SKM-1 treated with dmso at 0.1 percent for 144 hours (cell line): ENCODE data around the gene SLC19A2.
"Not testable (repeated sequence)": the region's sequence is repeated elsewhere in the genome, so short reads cannot be mapped to it uniquely, and the experiment has no call there.

Source experiments
- DNase-seq: peaks from one replicate; lab custom pipeline; 2025; ENCODE audit not compliant: unreplicated experiment; lab: John Stamatoyannopoulos, UW

Gene SLC19A2, protein sequence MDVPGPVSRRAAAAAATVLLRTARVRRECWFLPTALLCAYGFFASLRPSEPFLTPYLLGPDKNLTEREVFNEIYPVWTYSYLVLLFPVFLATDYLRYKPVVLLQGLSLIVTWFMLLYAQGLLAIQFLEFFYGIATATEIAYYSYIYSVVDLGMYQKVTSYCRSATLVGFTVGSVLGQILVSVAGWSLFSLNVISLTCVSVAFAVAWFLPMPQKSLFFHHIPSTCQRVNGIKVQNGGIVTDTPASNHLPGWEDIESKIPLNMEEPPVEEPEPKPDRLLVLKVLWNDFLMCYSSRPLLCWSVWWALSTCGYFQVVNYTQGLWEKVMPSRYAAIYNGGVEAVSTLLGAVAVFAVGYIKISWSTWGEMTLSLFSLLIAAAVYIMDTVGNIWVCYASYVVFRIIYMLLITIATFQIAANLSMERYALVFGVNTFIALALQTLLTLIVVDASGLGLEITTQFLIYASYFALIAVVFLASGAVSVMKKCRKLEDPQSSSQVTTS

DNA sequence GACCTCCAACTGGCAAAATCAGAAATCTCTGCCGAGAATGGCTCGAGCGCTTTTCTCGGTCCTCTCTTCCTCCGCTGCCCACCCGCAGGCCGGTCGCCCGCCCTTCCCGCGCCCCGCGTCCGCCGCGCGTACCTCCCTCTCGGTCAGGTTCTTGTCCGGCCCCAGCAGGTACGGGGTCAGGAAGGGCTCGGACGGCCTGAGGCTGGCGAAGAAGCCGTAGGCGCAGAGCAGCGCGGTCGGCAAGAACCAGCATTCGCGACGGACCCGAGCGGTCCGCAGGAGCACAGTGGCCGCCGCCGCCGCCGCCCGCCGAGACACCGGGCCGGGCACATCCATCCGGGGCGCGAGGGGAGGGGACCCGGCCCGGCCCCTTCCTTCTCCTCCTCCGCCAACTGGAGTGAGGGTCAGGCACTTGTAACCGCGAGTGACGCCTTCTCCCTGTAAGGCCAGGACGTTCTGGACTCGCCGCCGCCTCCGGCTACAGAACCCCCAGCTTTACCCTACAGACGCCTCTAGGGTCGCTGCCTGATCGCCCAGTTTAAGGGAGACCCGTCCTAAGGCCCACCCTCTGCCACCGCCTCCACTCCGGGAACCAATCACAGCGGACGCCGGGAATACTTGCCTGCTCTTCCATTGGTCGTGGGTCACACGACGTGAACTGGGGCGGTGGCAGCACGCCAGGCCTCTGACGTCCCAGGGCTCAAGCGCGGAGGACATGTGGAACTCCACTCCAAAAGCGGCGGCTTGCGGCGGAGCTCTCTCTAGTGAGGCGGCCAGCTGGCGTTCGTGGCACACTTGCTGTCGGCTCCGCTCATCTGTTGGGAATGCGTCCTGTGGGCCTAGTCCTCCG lies at the start of gene SLC19A2:
Gene SLC19A2 (minus strand): TSS at position 514 of the 850 bp plus-strand sequence. CDS start 178 bp downstream, at position 336.
- peak; percentile 100 for DNase-seq

DNA sequence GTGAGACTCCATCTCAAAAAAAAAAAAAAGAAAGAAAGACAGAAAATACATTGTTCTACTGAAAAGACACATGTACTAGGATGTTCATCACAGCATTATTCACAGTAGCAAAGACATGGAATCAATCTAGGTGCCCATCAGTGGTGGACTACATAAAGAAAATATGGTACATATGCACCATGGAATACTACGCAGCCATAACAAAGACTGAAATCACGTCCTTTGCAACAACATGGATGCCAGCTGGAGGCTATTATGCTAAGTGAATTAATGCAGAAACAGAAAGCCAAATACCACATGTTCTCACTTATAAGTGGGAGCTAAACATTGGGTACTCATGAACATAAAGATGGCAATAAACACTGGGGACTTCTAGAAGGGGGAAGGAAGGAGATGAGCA lies 48.9 kb upstream of the SLC19A2 start:
- DNase-seq, result no peak

DNA sequence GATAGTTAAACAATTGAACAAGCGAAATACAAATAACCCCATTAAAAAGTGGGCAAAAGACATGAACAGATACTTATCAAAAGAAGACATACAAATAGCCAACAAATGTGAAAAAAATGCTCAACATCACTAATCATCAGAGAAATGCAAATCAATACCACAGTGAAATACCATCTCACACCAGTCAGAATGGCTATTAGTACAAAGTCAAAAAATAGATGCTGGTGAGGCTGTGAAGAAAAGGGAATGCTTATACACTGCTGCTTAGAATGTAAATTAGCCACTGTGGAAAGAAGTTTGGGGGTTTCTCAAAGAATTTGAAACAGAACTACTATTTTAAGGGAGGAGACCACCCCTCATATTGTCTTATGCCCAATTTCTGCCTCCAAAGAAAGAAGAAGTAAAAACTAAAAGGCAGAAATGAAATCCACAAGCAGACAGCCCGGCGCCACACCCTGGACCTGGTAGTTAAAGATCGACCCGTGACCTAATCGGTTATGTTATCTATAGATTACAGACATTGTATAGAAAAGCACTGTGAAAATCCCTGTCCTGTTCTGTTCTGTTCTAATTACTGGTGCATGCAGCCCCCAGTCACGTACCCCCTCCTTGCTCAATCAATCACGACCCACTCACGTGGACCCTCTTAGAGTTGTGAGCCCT lies 47.9 kb upstream of the SLC19A2 start:
- DNase-seq, result not testable (repeated sequence)

DNA sequence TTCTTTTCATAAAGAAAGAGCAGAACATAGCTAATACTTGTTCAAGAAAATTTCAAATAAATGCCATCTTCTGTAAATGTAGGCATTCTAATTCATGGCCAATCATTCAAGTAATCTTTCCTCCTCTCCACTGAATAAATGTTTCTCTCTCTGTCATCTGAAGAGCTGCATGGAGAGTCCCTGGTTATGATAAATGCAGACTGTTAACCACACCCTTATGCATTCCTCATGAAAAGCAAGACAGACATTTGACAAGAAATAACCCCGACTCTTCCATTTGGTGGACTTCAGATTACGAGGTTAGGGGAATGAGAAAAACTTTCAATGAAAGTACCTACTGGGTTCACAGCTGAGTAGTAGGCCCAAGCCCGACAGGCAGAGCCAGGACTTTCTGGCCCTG lies 44.7 kb upstream of the SLC19A2 start:
- no peak for DNase-seq

DNA sequence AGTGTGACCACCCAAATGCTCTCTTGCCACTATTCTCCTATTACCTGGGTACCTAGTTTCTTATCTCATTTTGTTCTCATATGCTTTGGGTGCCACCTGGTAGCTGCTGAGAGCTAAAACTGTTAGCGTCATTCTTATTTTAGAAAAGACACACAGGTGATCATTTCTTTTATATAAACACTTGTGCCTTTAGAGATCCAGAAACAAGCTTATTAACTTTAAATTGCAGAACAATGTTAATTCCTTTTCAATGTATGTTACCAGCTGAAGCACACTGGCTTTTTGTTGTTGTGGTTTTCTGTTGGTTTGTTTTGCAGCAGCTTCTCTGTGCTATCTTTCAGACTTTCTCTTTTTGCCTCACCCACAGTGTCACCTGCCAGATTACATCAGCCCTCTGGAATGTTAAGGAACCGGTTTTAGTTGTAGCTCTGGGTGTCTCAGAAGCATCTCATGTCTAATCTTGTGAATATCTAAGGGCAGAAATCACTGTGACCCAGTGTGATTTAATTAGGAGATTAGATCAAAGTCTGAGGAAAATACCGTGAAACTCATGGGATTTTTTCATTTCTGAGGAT lies 43.4 kb upstream of the SLC19A2 start:
- DNase-seq, result no peak

DNA sequence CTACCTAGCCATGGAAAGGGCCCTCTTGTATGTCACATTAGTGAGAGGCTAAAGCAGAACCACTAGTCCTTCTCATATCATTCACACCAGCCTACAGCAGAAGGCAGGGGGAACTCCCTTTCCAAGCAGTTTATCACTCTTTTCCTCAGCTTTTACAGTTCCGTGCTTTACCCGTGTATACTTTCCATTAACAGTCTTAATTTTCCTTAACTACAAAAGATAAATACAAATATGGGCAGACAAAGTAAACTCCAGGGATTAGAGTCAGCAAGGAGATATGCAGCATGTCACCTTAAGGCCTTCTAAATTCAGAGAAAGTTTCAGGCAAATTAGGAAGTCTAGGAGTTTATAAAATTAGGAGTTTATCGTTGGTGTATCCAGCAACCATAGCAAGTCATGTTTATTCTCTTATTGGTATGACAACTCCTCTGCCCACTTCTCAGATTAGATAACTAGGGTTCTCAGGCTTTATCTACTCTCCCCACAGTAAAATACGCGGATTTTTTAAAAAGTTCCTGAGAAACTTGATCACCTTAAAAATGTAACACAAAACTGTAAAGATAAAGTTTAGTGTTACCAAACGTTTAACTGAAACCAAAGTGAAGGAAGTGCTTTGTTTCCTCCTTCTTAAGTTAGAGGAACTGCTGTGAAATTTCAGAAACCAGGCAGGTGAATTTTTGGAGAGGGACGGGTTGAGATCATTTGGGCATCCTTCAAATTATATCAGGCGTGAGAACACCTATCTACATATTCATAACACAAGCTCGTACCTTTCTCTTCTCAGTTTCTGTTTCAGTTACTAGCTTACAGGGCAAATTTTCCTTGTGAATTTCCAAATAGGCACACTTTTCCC lies 42.7 kb upstream of the SLC19A2 start:
- peak; percentile 47 for DNase-seq

DNA sequence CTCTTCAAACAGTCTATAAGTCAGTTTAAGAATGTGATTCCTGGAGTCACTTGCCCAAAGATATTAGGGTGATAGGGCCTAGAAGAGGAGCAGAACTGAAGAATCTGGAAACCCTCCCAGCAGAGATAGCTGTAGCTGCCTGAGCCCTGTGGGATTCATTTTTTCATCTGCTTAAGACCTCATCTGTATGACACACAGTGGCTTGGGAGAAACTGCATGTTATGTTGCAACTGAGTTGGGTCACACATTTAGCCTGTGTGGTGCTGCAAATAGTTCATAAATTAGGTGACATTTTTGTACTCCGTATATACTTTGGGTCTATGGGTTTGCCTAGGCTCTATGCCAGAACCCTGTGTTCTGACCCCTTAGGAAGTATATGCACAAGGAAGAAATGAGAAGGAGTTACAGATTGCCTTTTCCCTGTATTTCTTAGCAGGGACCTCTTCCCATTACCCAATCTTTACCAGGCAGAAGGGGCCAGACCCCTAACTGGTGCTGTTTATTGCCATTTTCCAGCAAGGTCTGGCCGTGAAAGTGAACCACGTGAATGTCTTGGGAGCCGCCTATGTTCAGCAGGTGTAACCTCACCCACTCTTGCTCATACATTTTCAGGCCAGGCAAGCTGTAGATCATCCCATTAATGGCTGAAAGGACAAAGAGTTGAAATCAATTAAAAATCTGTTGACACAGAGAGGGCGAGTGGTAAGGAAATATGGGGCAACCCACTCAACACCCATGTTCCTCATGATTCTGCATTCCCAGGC lies 41.9 kb upstream of the SLC19A2 start:
- DNase-seq, result peak; percentile 41

DNA sequence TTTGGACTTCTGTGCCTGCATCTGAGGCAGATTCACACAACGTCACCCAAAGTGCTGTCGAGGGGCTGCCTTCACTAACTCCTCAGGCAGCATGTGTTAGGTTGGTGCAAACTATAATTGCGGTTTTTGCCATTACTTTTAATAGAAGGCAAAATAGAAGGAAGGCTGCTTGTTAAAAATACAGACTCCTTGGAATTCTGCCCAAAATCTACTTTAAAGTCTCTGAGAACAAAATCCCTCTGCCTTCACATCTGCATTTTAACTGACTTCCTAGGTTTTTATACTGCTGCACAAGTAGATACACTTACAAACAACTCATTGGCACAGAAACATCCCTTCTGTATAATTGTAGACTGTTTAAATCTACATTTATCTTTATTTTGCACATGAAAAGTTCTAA lies 41.3 kb upstream of the SLC19A2 start:
- DNase-seq, result no peak

DNA sequence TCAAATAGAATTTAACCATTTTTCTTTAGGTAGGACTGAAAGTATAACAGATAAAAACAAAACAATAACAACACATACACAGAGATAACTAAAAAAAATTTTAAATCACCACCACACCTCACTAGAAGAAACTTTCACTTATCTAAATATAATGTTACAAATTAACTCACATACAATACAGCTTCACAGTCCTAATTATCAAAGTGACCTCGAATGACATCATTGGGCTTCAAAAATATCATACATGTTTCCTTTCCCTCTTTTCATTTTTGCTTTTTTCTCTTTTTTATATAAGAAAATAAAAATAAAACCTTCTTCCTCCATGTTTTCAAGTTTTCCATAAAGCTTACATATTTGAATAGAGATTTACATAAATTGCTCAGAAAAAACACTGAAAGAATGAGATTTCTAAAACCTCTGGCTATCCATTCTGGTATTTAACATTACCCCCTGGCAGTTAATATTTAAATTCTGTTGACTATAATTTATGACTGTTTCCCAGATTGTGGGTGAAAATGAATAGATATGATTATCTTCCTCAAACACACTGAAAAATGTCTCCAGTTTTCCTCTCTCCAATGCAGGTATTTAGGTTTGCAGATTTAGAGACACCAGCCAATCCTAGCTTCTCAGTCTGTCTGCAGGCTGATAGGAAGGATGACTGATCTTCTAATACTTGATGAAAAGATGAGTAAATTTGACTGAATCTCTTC lies 40.5 kb upstream of the SLC19A2 start:
- DNase-seq, result no peak

DNA sequence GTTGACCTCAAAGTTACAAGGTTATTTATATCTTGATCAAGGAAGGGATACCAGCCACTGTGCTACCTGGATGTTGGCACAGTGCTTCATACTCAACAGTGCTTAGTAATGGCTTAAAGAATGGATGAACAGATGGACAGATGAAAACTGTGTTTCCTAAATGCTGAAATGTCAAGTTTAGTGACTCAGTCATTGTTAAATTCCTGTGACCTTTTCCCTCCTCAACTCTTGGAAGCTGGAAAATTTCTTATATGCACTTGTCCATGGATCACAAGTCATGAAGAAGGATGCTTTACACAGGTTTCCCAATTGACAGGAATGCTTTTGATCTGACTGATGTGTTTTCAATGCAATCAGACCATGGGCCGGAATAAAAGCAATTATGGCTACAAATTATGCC lies 39.6 kb upstream of the SLC19A2 start:
- no peak for DNase-seq

DNA sequence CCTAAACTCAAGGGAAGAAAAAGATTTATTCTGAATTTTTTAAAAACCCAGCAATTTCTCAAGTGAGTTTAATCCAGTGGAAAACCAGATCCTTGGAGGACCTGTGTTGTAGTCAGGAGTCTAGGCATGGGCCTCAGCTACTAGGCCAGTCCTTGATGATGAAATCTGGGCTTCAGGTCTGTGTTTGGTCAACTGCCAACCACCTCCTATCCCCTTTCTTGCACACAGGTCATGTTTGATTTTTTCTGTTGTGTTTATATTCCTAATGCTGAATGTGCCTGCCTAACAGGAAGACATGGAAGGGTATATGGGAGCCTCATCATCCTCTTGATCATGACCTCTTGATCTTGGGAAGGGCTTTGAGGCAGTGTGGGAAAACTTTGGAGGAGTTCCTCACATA lies 38.2 kb upstream of the SLC19A2 start:
- no peak for DNase-seq

DNA sequence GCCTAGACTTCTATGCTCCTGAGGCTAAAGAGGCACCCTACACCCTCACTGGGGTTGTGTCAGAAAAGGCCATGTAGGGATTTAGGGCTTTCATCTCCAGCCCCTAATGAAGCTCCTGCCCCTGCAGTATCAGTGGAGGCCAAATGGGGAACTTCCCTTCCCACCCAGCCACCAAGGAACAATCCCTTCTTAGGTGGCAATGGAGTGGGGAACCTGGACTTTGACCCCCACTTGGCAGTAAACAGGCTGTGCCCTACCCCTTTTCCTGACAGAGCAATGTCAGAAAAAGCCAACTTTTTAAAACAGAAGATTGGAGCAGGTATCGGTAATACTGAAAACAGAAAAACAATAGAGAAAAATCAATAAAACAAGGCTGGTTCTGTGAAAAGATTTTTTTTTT lies 35.5 kb upstream of the SLC19A2 start:
- no peak for DNase-seq

DNA sequence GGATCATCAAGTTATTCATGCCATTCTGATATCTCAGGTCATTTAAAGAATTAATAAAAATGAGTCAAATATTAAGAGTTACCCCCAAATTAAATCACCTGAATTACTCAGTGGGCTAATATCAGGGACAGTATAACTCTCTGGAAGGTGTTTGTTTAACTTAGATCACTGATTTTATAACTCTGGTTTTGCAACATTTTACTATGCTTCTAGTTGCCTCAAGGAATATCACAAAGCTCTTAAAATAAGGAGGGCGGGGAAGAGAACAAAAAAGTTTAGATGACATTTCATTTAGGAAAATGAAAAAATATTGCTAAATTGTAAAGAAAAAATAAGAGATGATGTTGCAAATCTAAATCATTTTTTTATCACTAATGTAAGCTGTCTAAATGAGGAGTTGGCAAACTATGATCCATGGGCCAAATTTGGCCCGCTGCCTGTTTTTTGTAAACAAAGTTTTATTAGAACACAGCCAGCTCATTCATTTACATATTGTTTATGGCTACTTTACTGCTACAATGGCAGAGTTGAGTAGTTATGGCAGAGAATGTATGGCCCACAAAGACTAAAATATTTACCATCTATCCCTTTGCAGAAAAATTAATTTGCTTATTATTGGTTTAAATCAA lies 31.9 kb upstream of the SLC19A2 start:
- no peak for DNase-seq

DNA sequence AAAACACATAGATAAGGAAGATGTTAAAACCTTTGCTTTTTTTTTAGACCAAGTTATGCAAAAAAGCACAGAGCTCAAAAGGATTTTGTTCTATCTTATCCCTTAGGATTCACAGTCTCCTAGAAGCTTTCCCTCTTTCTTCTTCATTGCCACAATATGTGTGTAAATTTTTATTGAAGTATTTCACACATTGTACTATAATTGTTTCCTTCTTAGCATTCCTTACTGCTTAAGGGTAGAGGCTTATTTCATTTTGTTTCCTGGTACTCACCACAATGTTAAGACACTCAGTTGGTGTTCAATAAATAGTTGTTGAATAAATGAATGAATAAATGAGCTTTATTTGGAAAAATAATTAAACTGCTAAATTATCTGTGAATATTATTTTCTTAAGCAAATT lies 29.9 kb upstream of the SLC19A2 start:
- no peak for DNase-seq

DNA sequence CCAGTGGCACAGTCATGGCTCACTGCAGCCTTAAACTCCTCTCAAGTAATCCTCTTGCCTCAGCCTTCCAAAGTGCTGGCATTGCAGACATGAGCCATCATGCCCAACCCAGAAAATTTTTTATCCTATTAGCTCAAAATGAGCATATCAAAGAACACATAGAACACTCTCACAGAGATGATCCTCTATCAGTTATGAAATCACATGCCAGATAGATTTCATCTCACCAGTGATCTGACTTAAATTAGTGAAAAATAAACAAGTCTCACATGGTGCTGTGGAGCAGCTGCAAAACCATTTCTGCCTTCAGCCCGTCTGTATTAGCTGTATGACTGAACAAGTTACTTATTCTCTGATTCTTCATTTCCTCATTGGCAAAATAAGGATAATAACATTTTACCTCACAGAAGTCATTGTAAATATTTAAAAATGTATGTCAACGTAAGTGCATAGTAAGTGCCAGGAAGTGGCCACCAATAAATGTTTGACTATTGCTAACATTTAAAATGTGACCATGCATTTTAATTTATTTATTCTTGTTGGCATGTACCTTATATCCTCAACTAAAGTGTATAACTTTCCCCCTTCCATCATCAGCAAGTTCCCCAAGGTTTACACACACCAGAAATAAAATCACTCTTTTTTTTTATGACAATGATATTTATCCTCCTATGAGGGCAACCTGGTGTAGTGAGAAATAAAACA lies 29.0 kb upstream of the SLC19A2 start:
- no peak for DNase-seq

DNA sequence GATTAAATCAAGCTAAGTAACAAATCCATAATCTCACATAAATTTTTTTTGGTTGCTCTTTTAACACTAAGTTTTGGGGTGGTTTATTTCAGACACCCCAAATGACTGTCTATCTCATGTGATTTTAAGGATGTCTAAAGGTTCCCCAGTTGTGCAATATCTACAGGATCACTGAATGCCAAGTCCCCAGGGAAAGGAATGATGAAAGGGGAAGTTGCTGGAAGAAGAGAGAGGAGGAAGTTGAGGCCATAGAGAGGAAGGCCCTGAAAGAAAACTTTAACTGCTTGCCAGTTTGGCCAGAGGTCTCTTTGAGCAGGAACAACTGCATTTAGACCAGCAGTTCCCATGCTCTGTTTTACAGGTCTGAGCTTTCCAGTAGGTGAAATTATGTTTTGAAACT lies 27.5 kb upstream of the SLC19A2 start:
- DNase-seq, result peak; percentile 97

DNA sequence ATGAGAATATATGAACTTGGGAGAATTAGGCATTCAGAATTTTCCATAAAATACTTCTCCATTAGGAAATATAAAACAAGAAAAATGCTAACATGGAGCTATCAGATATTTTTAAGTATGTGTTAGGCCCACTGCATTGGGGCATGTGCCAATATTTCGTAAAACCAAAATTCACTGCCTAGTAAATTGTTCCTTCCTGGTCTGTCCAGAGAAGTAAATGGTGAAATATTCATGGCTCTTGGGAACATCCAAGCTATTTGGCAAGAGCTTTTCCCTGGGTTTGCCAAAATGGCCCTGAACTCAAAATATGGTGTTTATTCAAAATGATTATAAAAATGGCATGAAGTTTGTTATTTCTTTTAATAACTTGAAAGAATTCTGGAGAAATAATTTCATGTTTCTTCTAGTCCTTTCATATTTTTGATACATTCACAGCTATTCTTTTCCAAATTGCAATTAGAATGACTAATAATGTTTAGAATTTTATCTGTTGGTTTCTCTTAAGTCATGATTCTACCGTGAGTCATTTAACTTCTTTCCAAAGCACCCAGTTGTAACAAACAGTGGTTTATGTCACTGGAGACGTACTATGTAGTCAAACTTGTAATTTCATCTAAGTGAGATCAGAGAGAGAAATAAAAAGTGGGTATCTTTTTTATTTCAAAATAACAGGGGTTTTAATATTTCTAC lies 25.7 kb upstream of the SLC19A2 start:
- no peak for DNase-seq
